GM19099 (cell line): Measurements from ENCODE around the gene POLR1F.

ENCODE experiments used
- POLR2A ChIP-seq: IDR thresholded peaks from 3 replicates; pipeline ENCODE4 v1.6.1; 2011; ENCODE audit warnings: low read depth; ENCODE audit not compliant: insufficient read length; ENCODE audit errors: extremely low read depth

POLR1F gene

DNA sequence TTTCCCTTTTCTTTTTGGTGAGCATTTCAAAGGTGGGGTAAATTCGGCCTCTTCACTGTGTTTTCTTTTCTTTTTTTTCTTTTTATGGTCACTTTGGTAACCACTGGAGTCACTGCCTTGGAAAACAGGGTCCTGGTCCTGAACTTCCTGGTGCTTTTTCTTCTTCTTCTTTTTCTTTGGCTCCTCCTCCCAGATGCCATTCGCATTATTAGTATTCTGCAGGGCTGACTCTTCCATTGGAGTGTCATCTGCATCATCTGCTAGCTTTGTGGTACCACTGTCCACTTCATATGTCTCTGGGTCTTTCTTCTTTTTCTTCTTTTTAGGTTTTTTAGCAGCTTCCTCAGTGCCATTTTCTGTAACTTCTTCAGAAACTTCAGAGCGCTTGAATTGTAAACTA is 10.5 kb downstream of the POLR1F start:
- no peak for TF ChIP-seq POLR2A

DNA sequence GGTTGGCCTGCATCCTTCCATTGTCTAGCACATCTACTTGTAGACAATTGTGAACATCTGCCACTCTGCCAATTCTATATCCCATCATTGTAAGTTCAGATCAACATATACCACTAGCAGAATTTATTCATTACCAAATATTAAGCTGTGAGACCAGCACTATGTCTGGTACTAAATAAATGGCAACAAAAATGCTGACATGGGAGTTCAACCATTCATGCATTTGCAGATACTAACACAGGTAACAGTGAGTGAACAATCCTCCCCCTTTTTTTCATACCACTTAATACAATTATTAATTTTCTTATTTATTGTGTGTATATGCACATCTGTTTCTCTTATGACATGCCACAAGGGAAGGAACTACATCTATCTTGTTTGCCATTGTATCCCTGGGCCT is 11.9 kb downstream of the POLR1F start:
- no peak for TF ChIP-seq POLR2A

GRCh38 chr7:19692111-19692828 is 16.6 kb downstream of the POLR1F start:
- TF ChIP-seq POLR2A = no peak

DNA sequence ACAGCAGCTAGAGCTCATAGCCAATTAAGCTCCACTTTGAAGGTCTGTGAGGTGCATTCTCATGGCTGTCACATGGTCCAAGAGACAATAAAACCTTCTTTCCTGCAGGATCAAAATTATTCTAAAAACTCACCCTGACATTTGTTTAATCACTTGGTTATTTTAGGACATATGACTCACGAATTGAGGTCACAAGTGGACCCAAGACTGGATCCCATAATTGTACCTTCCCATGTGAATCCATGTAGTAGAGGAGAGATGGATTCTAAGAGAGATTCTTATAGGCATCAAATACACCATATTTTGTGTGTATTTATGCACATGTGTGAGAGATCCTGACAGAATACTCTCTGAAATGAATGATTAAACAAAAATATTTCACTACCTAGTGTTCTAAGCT is 18.1 kb downstream of the POLR1F start:
- TF ChIP-seq POLR2A = no peak

DNA sequence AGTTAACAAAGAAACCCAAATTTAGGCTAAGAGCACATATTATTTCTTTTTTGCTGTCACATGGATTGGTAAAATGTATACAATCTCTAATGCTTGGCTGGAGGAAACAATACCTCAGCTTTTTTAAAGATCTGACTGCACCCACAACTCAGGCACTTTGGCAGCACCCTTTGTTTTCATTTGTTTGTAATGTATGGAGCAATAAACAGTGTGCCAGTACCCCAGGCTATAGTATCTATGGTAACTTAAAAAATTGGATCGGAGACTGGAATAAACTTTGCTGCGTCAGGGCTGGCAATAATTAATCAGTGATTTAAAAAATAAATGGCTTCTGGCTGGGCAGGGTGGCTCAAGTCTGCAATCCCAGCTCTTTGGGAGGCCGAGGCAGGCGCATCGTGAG is 27.2 kb downstream of the POLR1F start:
- TF ChIP-seq POLR2A = no peak

DNA sequence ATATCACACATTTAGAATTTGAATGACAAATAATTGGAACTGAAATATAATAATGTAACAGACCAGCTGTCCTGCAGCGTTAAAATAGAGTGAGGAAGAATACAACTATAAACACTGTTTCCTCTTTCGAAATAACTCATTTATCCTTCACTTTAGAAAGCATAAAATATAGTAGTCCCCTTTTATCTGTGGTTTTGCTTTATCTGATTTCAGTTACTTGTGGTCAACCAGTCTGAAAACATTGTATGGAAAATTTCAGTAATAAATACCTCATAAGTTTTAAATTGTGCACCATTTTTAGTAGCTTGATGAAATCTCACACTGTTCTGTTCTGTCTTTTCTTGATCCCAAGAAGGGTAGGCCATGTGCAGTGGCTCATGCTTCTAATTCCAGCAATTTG is 31.7 kb downstream of the POLR1F start:
- no peak for TF ChIP-seq POLR2A

- no peak for TF ChIP-seq POLR2A
These were observed 33.0 kb downstream of the POLR1F start for GRCh38 chr7:19675816-19676215.

- no peak for TF ChIP-seq POLR2A
These were observed 34.4 kb downstream of the POLR1F start for GRCh38 chr7:19674266-19674960.

DNA sequence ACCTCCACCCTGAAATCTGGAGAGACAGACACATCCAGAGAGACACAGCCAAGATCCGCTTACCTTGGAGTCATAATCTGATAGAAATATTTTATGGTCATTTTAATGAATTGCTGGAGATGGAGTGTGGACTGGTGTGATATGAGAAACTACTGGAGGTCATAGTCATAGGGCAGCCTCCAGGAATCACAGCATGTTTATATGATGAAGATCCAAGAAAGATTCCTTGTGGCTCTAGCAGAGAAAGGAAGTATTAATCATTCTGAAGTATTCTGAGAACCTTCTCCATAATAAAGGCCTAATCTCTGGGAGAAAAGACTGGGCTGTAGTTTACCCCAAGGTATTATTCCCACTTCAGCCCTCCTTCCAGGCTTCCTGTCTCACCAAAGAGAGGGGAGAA is 38.0 kb downstream of the POLR1F start:
- no peak for TF ChIP-seq POLR2A

DNA sequence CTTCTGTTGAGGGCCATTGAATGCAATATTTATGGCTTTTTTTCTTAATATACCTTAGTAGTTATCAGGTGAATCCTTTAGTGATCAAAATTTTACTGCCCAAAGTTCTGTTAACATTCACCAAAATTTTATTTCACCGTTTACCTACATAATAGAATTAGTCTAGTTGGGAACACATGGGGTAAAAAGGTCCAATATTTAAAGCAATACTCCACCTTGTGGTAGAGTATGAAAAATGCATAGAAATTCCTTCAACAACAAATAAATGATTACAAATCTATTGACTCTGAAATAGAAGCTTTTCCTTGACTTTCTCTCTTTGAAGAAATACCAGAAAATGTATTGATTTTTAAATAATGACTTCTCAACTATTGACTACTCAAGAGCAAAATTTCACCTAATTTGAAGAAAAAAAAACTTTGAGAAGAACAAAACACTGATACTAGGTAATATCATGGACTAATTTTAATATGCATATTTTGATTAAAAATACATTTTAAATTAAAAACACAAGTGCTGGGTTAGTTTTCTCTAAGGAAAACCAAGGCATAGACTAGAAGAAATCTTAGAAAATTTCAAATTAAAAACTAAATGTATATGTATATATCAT is 43.3 kb downstream of the POLR1F start:
- TF ChIP-seq POLR2A = no peak

DNA sequence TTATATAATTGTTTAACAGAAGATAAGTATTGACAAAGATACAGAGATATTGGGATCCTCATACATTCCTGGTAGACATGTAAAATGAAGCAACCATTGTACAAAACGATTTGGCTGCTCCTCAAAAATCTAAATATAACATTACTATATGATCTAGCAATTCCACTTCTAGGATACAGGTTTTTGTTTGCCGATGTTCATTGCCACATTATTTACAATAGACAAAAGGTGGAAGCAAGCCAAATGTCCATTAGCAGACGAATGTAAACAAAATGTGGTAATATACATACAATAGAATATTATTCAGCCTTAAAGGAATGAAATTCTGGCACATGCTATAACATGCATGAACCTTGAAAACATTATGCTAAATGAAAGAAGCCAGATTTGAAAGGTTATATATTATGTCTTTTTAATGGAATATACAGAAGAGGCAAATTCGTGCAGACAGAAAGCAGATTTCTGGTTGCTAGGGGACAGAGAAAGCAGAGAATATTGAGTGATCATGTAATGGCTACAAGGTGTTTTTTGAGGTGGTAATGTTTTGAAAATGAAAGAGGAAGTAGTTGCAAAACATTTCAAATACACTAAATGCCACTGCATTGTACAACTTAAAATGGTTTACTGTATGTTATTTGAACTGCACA is 44.9 kb downstream of the POLR1F start:
- no peak for TF ChIP-seq POLR2A

DNA sequence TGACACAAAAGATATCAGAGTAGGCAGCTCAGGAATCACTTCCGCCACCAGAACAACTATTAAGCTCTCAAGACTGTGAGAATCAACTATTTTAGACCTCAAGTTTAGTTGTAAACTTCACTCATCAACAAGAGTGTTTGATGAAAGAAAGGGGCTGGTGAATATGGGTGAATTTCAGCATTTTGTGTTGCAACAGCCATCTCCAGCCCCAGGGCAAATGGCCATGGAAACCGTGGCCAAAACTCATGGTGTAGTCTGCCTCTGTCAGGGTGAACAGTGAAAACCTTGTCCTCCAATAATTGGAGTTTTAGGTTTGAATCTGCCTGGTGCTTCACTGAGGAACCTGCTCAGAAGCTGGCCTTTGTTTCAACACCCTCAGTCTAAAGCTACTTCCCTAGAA is 60.0 kb downstream of the POLR1F start:
- no peak for TF ChIP-seq POLR2A
